ENCODE results near the gene INSIG1. TPM values are rescaled to one million over a fixed set of nuclear protein-coding genes. Genes with fewer than 3 reads are reported as not detected.
A peak's percentile ranks its signal among the peaks of the same experiment; 100 is the strongest.

INSIG1 gene
- total RNA-seq (18.7 TPM), polyA plus RNA-seq (ENCODE audit: insufficient read depth in 1 of 8, insufficient read length in 8 of 8, low replicate concordance in 1 of 8) (10 to 100 TPM; 15.7 to 25.1 (median 24.1) TPM)
- long read RNA-seq, donor 1, partial matches to known transcripts = 9 of 10 reads
- long read RNA-seq, donor 1, other reads (novel, unspliced or antisense) = 0 of 10 reads
- long read RNA-seq, donor 2, partial matches to known transcripts = 5 of 6 reads
- long read RNA-seq, donor 2, other reads (novel, unspliced or antisense) = 0 of 6 reads
- long read RNA-seq, donor 3, transcript INSIG1-201 (6 exons, 3,010 nt) = major isoform, 5 of 5 reads
- long read RNA-seq, donor 3, partial matches to known transcripts = 0 of 5 reads
- long read RNA-seq, donor 3, other reads (novel, unspliced or antisense) = 0 of 5 reads
- long read RNA-seq, donor 4, transcript INSIG1-201 (6 exons, 3,010 nt) = major isoform, 10 of 20 reads
- long read RNA-seq, donor 4, partial matches to known transcripts = 10 of 20 reads
- long read RNA-seq, donor 4, other reads (novel, unspliced or antisense) = 0 of 20 reads
- long read RNA-seq, donor 5, transcript INSIG1-201 (6 exons, 3,010 nt) = major isoform, 14 of 14 reads
- long read RNA-seq, donor 5, partial matches to known transcripts = 0 of 14 reads
- long read RNA-seq, donor 5, other reads (novel, unspliced or antisense) = 0 of 14 reads
- long read RNA-seq, donor 6, transcript INSIG1-201 (6 exons, 3,010 nt) = major isoform, 9 of 9 reads
- long read RNA-seq, donor 6, partial matches to known transcripts = 0 of 9 reads
- long read RNA-seq, donor 6, other reads (novel, unspliced or antisense) = 0 of 9 reads
- long read RNA-seq, donor 7, transcript INSIG1-201 (6 exons, 3,010 nt) = major isoform, 6 of 29 reads
- long read RNA-seq, donor 7, partial matches to known transcripts = 22 of 29 reads
- long read RNA-seq, donor 7, other reads (novel, unspliced or antisense) = 0 of 29 reads
- long read RNA-seq, donor 8, transcript INSIG1-201 (6 exons, 3,010 nt) = major isoform, 9 of 35 reads
- long read RNA-seq, donor 8, partial matches to known transcripts = 25 of 35 reads
- long read RNA-seq, donor 8, other reads (novel, unspliced or antisense) = 0 of 35 reads
- long read RNA-seq, donor 9, transcript INSIG1-201 (6 exons, 3,010 nt) = major isoform, 5 of 5 reads
- long read RNA-seq, donor 9, partial matches to known transcripts = 0 of 5 reads
- long read RNA-seq, donor 9, other reads (novel, unspliced or antisense) = 0 of 5 reads
- long read RNA-seq, donor 10, transcript INSIG1-201 (6 exons, 3,010 nt) = major isoform, 14 of 15 reads
- long read RNA-seq, donor 10, partial matches to known transcripts = 0 of 15 reads
- long read RNA-seq, donor 10, other reads (novel, unspliced or antisense) = 0 of 15 reads
- long read RNA-seq, donor 11, partial matches to known transcripts = 0 of 2 reads
- long read RNA-seq, donor 11, other reads (novel, unspliced or antisense) = 0 of 2 reads

- no peaks in the 10 kb centered on the region for H3K27me3 ChIP-seq (ENCODE audit: control insufficient read depth, insufficient read depth, low read length)
- H3K4me3 ChIP-seq (ENCODE audit: low read length) = peak within 1 kb of the TSS; percentile 70
- H3K4me1 ChIP-seq (ENCODE audit: control insufficient read depth, insufficient read depth, low read length) = peaks cover 28% of the 10 kb centered on the region
- under 1% methylated on average over 108 of the region's 111 CpGs for WGBS (ENCODE audit: insufficient coverage)
- peaks cover 13% of the 10 kb centered on the region for H3K36me3 ChIP-seq (ENCODE audit: control insufficient read depth, insufficient read depth, low read length)
- peak; percentile 98 for DNase-seq
- H3K9me3 ChIP-seq (replicated peaks; ENCODE audit: control insufficient read depth, low read depth, low read length) = no peaks in the 10 kb centered on the region
- H3K27ac ChIP-seq (ENCODE audit: low read length) = peak within 1 kb of the TSS; percentile 93
Observed at GRCh38 chr7:155297517-155298287, at the start of gene INSIG1. TSS of gene INSIG1 (plus strand) at chr7:155297878. CDS start at chr7:155298286, 408 bp downstream.

GRCh38 chr7:155248366-155248756 lies 49.3 kb upstream of the INSIG1 start:
- Histone ChIP-seq H3K27ac (ENCODE audit: low read length) (no peak overlapping the region), H3K4me3 (ENCODE audit: low read length) (no peak overlapping the region), H3K4me1 (ENCODE audit: control insufficient read depth, insufficient read depth, low read length) (no peaks in the 10 kb centered on the region), H3K9me3 (replicated peaks; ENCODE audit: control insufficient read depth, low read depth, low read length) (no peaks in the 10 kb centered on the region), H3K27me3 (ENCODE audit: control insufficient read depth, insufficient read depth, low read length) (peaks cover 2% of the 10 kb centered on the region), H3K36me3 (ENCODE audit: control insufficient read depth, insufficient read depth, low read length) (no peaks in the 10 kb centered on the region)
- WGBS (ENCODE audit: insufficient coverage) = 79% methylated on average over 10 of the region's 10 CpGs
- no peak for DNase-seq

- Histone ChIP-seq H3K27me3 (ENCODE audit: control insufficient read depth, insufficient read depth, low read length) (peaks cover 6% of the 10 kb centered on the region), H3K9me3 (replicated peaks; ENCODE audit: control insufficient read depth, low read depth, low read length) (no peaks in the 10 kb centered on the region), H3K4me1 (ENCODE audit: control insufficient read depth, insufficient read depth, low read length) (peaks cover 6% of the 10 kb centered on the region), H3K27ac (ENCODE audit: low read length) (no peak overlapping the region), H3K36me3 (ENCODE audit: control insufficient read depth, insufficient read depth, low read length) (no peaks in the 10 kb centered on the region), H3K4me3 (ENCODE audit: low read length) (no peak overlapping the region)
- WGBS (ENCODE audit: insufficient coverage) = 70% methylated on average over 6 of the region's 7 CpGs
- no peak for DNase-seq
Observed at GRCh38 chr7:155251831-155252230, 45.8 kb upstream of the INSIG1 start.

GRCh38 chr7:155252444-155252887 lies 45.2 kb upstream of the INSIG1 start:
- Histone ChIP-seq H3K36me3 (ENCODE audit: control insufficient read depth, insufficient read depth, low read length) (no peaks in the 10 kb centered on the region), H3K9me3 (replicated peaks; ENCODE audit: control insufficient read depth, low read depth, low read length) (no peaks in the 10 kb centered on the region), H3K27ac (ENCODE audit: low read length) (no peak overlapping the region), H3K27me3 (ENCODE audit: control insufficient read depth, insufficient read depth, low read length) (peaks cover 6% of the 10 kb centered on the region), H3K4me1 (ENCODE audit: control insufficient read depth, insufficient read depth, low read length) (peaks cover 12% of the 10 kb centered on the region), H3K4me3 (ENCODE audit: low read length) (no peak overlapping the region)
- no peak for DNase-seq
- WGBS (ENCODE audit: insufficient coverage) = no CpG with 5 or more reads among the region's 8 CpGs

GRCh38 chr7:155252892-155253501 lies 44.7 kb upstream of the INSIG1 start:
- peaks cover 6% of the 10 kb centered on the region for H3K27me3 ChIP-seq (ENCODE audit: control insufficient read depth, insufficient read depth, low read length)
- H3K27ac ChIP-seq (ENCODE audit: low read length) = no peak overlapping the region
- no peak overlapping the region for H3K4me3 ChIP-seq (ENCODE audit: low read length)
- no peak for DNase-seq
- no peaks in the 10 kb centered on the region for H3K36me3 ChIP-seq (ENCODE audit: control insufficient read depth, insufficient read depth, low read length)
- 79% methylated on average over 18 of the region's 24 CpGs for WGBS (ENCODE audit: insufficient coverage)
- H3K9me3 ChIP-seq (replicated peaks; ENCODE audit: control insufficient read depth, low read depth, low read length) = no peaks in the 10 kb centered on the region
- peaks cover 18% of the 10 kb centered on the region for H3K4me1 ChIP-seq (ENCODE audit: control insufficient read depth, insufficient read depth, low read length)

GRCh38 chr7:155254018-155254417 lies 43.7 kb upstream of the INSIG1 start:
- Histone ChIP-seq H3K27me3 (ENCODE audit: control insufficient read depth, insufficient read depth, low read length) (peaks cover 6% of the 10 kb centered on the region), H3K36me3 (ENCODE audit: control insufficient read depth, insufficient read depth, low read length) (no peaks in the 10 kb centered on the region), H3K9me3 (replicated peaks; ENCODE audit: control insufficient read depth, low read depth, low read length) (no peaks in the 10 kb centered on the region), H3K27ac (ENCODE audit: low read length) (no peak overlapping the region), H3K4me1 (ENCODE audit: control insufficient read depth, insufficient read depth, low read length) (peaks cover 21% of the 10 kb centered on the region), H3K4me3 (ENCODE audit: low read length) (no peak overlapping the region)
- DNase-seq = no peak
- 94% methylated on average over 8 of the region's 8 CpGs for WGBS (ENCODE audit: insufficient coverage)

- H3K4me3 ChIP-seq (ENCODE audit: low read length) = no peak overlapping the region
- H3K4me1 ChIP-seq (ENCODE audit: control insufficient read depth, insufficient read depth, low read length) = peaks cover 31% of the 10 kb centered on the region
- peaks cover 6% of the 10 kb centered on the region for H3K27me3 ChIP-seq (ENCODE audit: control insufficient read depth, insufficient read depth, low read length)
- 89% methylated on average over 6 of the region's 10 CpGs for WGBS (ENCODE audit: insufficient coverage)
- H3K27ac ChIP-seq (ENCODE audit: low read length) = no peak overlapping the region
- H3K36me3 ChIP-seq (ENCODE audit: control insufficient read depth, insufficient read depth, low read length) = no peaks in the 10 kb centered on the region
- DNase-seq = no peak
- H3K9me3 ChIP-seq (replicated peaks; ENCODE audit: control insufficient read depth, low read depth, low read length) = no peaks in the 10 kb centered on the region
Observed at GRCh38 chr7:155255071-155255470, 42.6 kb upstream of the INSIG1 start.

GRCh38 chr7:155255621-155256020 lies 42.1 kb upstream of the INSIG1 start:
- no peaks in the 10 kb centered on the region for H3K36me3 ChIP-seq (ENCODE audit: control insufficient read depth, insufficient read depth, low read length)
- no CpG with 5 or more reads among the region's 6 CpGs for WGBS (ENCODE audit: insufficient coverage)

More at GRCh38 chr7:155255621-155256020, 42.1 kb upstream of the INSIG1 start:
- no peak for DNase-seq
- H3K4me1 ChIP-seq (ENCODE audit: control insufficient read depth, insufficient read depth, low read length) = peaks cover 34% of the 10 kb centered on the region
- no peaks in the 10 kb centered on the region for H3K9me3 ChIP-seq (replicated peaks; ENCODE audit: control insufficient read depth, low read depth, low read length)
- no peak overlapping the region for H3K27ac ChIP-seq (ENCODE audit: low read length)
- peaks cover 8% of the 10 kb centered on the region for H3K27me3 ChIP-seq (ENCODE audit: control insufficient read depth, insufficient read depth, low read length)
- H3K4me3 ChIP-seq (ENCODE audit: low read length) = no peak overlapping the region

All from muscle of leg (tissue), 16 donors.